SK-N-SH (cell line): ENCODE results near the gene TMEM9.

ENCODE experiments used
- ELF1 ChIP-seq: IDR thresholded peaks from 2 replicates; pipeline ENCODE4 v1.4.0; 2012
- EP300 ChIP-seq, 2 experiments: IDR thresholded peaks; 2 replicates each; pipeline versions ENCODE4 v1.4.0 to v1.6.1; 2012; ENCODE audit warnings: borderline replicate concordance in 1 of 2, low read depth in 1 of 2, low read length in 1 of 2
- GABPA ChIP-seq: IDR thresholded peaks from 2 replicates; pipeline ENCODE4 v1.4.0; 2012; ENCODE audit warnings: low read depth, mild to moderate bottlenecking
- MAX ChIP-seq: IDR thresholded peaks from 2 replicates; pipeline ENCODE4 v1.4.0; 2012; ENCODE audit warnings: low read depth
- REST ChIP-seq: IDR thresholded peaks from 2 replicates; pipeline ENCODE4 v1.6.1; 2012; ENCODE audit warnings: mild to moderate bottlenecking, low read depth, low read length, moderate library complexity
- SMC3 ChIP-seq: IDR thresholded peaks from 2 replicates; pipeline ENCODE4 v1.6.1; 2012; ENCODE audit warnings: low read depth, low read length, improper control_type of control experiment
- TAF1 ChIP-seq: IDR thresholded peaks from 2 replicates; pipeline ENCODE4 v1.6.1; 2012; ENCODE audit warnings: low read depth, mild to moderate bottlenecking, low read length, moderate library complexity, borderline replicate concordance
- TF ChIP-seq, protein P1 (sequence below): fragments of 200-600 bp; sonication (generic); IDR thresholded peaks from 2 replicates; pipeline ENCODE4 v1.6.1; 2017; ENCODE audit warnings: antibody characterized with exemption, mild to moderate bottlenecking, moderate library complexity

- TF ChIP-seq ELF1 (no peak), SMC3 (no peak), TAF1 (no peak), MAX (no peak), REST (no peak), EP300 (IDR thresholded peaks at IDR 0.05; ENCODE audit: borderline replicate concordance in 1 of 2, low read depth in 1 of 2, low read length in 1 of 2) (no peak), GABPA (no peak)
- TF ChIP-seq, protein P1, sequence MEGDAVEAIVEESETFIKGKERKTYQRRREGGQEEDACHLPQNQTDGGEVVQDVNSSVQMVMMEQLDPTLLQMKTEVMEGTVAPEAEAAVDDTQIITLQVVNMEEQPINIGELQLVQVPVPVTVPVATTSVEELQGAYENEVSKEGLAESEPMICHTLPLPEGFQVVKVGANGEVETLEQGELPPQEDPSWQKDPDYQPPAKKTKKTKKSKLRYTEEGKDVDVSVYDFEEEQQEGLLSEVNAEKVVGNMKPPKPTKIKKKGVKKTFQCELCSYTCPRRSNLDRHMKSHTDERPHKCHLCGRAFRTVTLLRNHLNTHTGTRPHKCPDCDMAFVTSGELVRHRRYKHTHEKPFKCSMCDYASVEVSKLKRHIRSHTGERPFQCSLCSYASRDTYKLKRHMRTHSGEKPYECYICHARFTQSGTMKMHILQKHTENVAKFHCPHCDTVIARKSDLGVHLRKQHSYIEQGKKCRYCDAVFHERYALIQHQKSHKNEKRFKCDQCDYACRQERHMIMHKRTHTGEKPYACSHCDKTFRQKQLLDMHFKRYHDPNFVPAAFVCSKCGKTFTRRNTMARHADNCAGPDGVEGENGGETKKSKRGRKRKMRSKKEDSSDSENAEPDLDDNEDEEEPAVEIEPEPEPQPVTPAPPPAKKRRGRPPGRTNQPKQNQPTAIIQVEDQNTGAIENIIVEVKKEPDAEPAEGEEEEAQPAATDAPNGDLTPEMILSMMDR: no peak
Measured at GRCh38 chr1:201183209-201183608, 28.9 kb upstream of the TMEM9 start.
